Ovary (tissue), 9 donors: ENCODE results near the gene HIF1A. TPM values are rescaled to one million over a fixed set of nuclear protein-coding genes. Genes with fewer than 3 reads are reported as not detected.

Source experiments
- DNase-seq, 5 donors: peaks; one replicate each; pipeline ENCODE4 v3.0.0-alpha.2; 2019 to 2020
- H3K27ac ChIP-seq, 2 donors: fragments of 200-600 bp; one replicate each; pipeline versions ENCODE4 v1.5.1 to v1.8.0; 2019 to 2022
- H3K27me3 ChIP-seq: fragments of 200-600 bp; one replicate; pipeline ENCODE4 v1.8.0; 2022
- H3K36me3 ChIP-seq: fragments of 200-600 bp; sonication (generic); one replicate; pipeline ENCODE4 v1.5.1; 2019
- H3K4me1 ChIP-seq: one replicate; pipeline ENCODE4 v1.8.1; 2013; ENCODE audit warnings: mild to moderate bottlenecking, moderate library complexity; ENCODE audit not compliant: insufficient read depth
- H3K4me3 ChIP-seq: fragments of 200-600 bp; sonication (generic); one replicate; pipeline ENCODE4 v1.5.1; 2017
- H3K9me3 ChIP-seq, 2 donors: fragments of 200-600 bp in 1 of 2; sonication (generic) in 1 of 2; one replicate each; pipeline versions ENCODE4 v1.5.1 to v1.8.1; 2013 to 2019; ENCODE audit warnings: mild to moderate bottlenecking in 1 of 2, moderate library complexity in 1 of 2
- CTCF ChIP-seq, 3 donors: fragments of 450-650 bp in 2 of 3; fragments of 200-600 bp in 1 of 3; IDR thresholded peaks; one replicate each; pipeline versions ENCODE4 v1.5.1 to v1.8.0; 2016 to 2022; ENCODE audit warnings: antibody characterized with exemption in 3 of 3, mild to moderate bottlenecking in 1 of 3
- EP300 ChIP-seq: sonication (generic); formaldehyde crosslinking; IDR thresholded peaks from one replicate; pipeline ENCODE4 v1.6.1; 2017; ENCODE audit warnings: antibody characterized with exemption
- POLR2A ChIP-seq: fragments of 450-650 bp; IDR thresholded peaks from one replicate; pipeline ENCODE4 v1.6.1; 2017; ENCODE audit warnings: antibody characterized with exemption, mild to moderate bottlenecking, moderate library complexity
- WGBS, 3 donors: extraction: QIAGEN DNeasy Blood & Tissue Kit in 1 of 3; methylation state at CpG; one replicate each; pipeline versions ENCODE4 v1.1.5 to v1.1.7; 2013 to 2017; 5-methylcytosine and 5-hydroxymethylcytosine counted together
- intact Hi-C, 4 donors: fragments of 100-400 bp; cut with DNase I; formaldehyde crosslinking; loops; one replicate each; pipeline versions ENCODE4 v1.11.0 to v1.15.1; 2022 to 2023
- polyA plus RNA-seq, 2 donors: library from polyadenylated mRNA; stranded (reverse); fragments of 200-250 nt in 1 of 2; fragments of 350-450 nt in 1 of 2; fragmentation: Illumina TruSeq in 1 of 2; extraction: RNeasy Lipid Tissue Mini Kit (QIAGEN cat#74804) in 1 of 2; gene quantifications; one replicate each; pipeline ENCODE4 v1.2.3, GENCODE V29; 2013 to 2014
- total RNA-seq, 7 donors: library from RNA; depleted of rRNA in 2 of 7; stranded (reverse); fragments of >200 nt in 2 of 7; fragmentation: NEBNext Ultra II Directional in 3 of 7; extraction: Animal tissue kit (Norgen Biotek cat#: 25700) in 3 of 7; gene quantifications; one replicate each; pipeline versions ENCODE4 v1.1.0 to v1.2.4, GENCODE V29; 2016 to 2023
- donor health status: DM: no; HTN: no; CAD: no; lungs with moderate emphysema.
- donor health status: DM: no; HTN: no; CAD: no.
- donor health status: Bipolar disorder and iron deficiency.
- donor health status: DM: yes; HTN: yes; CAD: no.
- donor health status: DM: no; HTN: no; CAD: no.
- donor health status: DM: yes; HTN: yes; CAD: no.

Gene HIF1A
- total and polyA plus RNA-seq, 9 donors: 41.6 to 204 (median 116) TPM

- TF ChIP-seq POLR2A: no peak
- no peak for TF ChIP-seq EP300
- TF ChIP-seq CTCF (IDR thresholded peaks at IDR 0.05): no peak
- DNase-seq: no peak
- H3K4me3 ChIP-seq: no peak overlapping the region
- WGBS, 3 donors: 98 to 100% (median 100%) methylated on average over 1 of the region's 1 CpG
- intact Hi-C loops: no loop called here
- no peaks in the 10 kb centered on the region for H3K27me3 ChIP-seq
- H3K4me1 ChIP-seq: no peaks in the 10 kb centered on the region
- H3K27ac ChIP-seq: no peak overlapping the region
- H3K36me3 ChIP-seq: no peaks in the 10 kb centered on the region
- no peaks in the 10 kb centered on the region for H3K9me3 ChIP-seq
These were observed 79.5 kb downstream of the HIF1A start for GRCh38 chr14:61774861-61775260.

GRCh38 chr14:61780125-61780524 is 84.8 kb downstream of the HIF1A start:
- no peaks in the 10 kb centered on the region for H3K9me3 ChIP-seq
- TF ChIP-seq CTCF (IDR thresholded peaks at IDR 0.05) (no peak), EP300 (no peak), POLR2A (no peak)
- H3K36me3 ChIP-seq: no peaks in the 10 kb centered on the region
- no peaks in the 10 kb centered on the region for H3K27me3 ChIP-seq
- no peaks in the 10 kb centered on the region for H3K4me1 ChIP-seq
- no peak overlapping the region for H3K4me3 ChIP-seq
- DNase-seq: no peak
- intact Hi-C loops: no loop called here
- H3K27ac ChIP-seq: no peak overlapping the region
- WGBS, 3 donors: 47 to 90% (median 83%) methylated on average over 3 of the region's 3 CpGs

- no peaks in the 10 kb centered on the region for H3K4me1 ChIP-seq
- no peaks in the 10 kb centered on the region for H3K9me3 ChIP-seq
- DNase-seq: no peak
- intact Hi-C loops: no loop called here
- no peaks in the 10 kb centered on the region for H3K27me3 ChIP-seq
- H3K4me3 ChIP-seq: no peak overlapping the region
- no peak for TF ChIP-seq EP300
- no peak for TF ChIP-seq POLR2A
- no peak for TF ChIP-seq CTCF (IDR thresholded peaks at IDR 0.05)
- H3K36me3 ChIP-seq: no peaks in the 10 kb centered on the region
- H3K27ac ChIP-seq: no peak overlapping the region
- 95 to 97% (median 96%) methylated on average over 5 of the region's 5 CpGs for WGBS, 3 donors
These were observed 102.0 kb downstream of the HIF1A start for GRCh38 chr14:61797309-61797708.

Other genes with a start within 250 kb of the HIF1A start
- 10 to 100 TPM in 1 of 7 donors, 1 to 10 TPM in 6; 4.5 to 11.9 (median 6.4) TPM for gene SNAPC1, start 66.9 kb downstream of the HIF1A start, total RNA-seq
- gene SNAPC1, start 66.9 kb downstream of the HIF1A start, polyA plus RNA-seq: 1 to 10 TPM; 5.2 to 5.9 TPM
- under 1 TPM in 3 of 7 donors, not detected in 4; 0.11 to 0.51 (median 0.30) TPM for gene SYT16, start 117.2 kb downstream of the HIF1A start, total RNA-seq
- under 1 TPM; 0.05 to 0.06 TPM for gene SYT16, start 117.2 kb downstream of the HIF1A start, polyA plus RNA-seq